Forelimb muscle (tissue), 1 donor: ENCODE measurements around the gene DNAJB4. TPM values are rescaled to one million over a fixed set of nuclear protein-coding genes. Genes with fewer than 3 reads are reported as not detected.

Experiments used
- DNase-seq: peaks from one replicate; pipeline ENCODE4 v3.0.0-alpha.2; 2013; ENCODE audit warnings: low read depth
- polyA plus RNA-seq: library from polyadenylated mRNA; unstranded; fragments of 120-200 nt; gene quantifications from one replicate; pipeline ENCODE4 v1.2.1, GENCODE V29; 2013; ENCODE audit not compliant: insufficient read length

DNAJB4 gene
- polyA plus RNA-seq, 1 donor, result 87.0 TPM

DNA sequence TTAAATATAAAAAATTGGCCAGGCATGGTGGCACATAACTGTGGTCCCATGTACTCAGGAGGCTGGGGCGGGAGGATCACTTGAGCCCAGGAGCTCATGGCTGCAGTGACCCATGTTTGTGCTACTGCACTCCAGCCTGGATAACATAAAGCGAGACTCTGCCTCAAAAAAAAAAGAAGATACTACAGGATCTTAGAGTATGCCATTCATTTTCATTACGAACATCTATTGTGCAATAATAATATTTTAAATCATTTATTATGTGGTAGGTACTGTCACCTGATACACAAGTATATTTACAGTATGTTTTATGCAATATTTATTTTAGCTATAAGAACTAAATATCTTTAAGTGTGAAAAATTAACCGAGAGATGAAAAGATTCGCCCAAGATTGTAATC, 31.7 kb downstream of the DNAJB4 start:
- no peak for DNase-seq

DNA sequence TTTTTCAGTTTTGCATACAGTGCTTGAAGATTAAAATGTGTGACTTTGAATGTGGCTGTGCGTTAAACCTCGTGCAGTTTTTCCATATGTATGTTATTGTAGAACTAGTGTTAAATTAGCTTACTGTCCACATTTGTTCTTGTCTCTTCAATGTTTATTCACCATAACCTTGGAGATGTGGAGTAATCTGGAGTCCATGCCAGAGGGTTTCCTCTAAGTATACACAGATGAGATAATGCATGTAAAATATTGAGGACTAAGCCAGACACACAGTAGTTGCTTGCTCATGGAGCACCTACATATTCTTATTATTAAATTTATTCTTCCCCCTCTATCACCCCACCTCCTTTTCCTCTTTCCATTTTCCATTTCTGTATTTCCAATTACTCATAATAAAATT, 33.3 kb downstream of the DNAJB4 start:
- no peak for DNase-seq

DNA sequence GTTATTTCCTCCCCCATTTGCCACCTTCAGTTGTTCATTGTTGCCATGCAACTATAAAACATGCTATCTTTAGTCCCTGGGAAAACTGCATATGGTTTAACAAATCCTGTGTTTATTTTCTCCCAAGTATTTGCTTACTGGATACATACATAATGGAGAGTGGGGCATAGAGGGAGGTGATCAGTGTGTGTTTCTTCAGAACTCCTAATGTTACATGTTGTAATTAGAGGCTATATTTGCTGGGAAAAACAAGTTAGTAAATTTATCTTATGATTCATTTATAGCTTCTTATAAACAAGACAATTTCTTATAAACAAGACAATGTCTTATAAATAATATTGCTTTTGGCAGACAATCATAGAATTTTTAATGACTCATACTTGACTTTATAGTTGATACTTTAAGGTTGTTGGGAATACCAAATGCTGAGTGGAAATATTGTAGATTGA, 33.8 kb downstream of the DNAJB4 start:
- no peak for DNase-seq

DNA sequence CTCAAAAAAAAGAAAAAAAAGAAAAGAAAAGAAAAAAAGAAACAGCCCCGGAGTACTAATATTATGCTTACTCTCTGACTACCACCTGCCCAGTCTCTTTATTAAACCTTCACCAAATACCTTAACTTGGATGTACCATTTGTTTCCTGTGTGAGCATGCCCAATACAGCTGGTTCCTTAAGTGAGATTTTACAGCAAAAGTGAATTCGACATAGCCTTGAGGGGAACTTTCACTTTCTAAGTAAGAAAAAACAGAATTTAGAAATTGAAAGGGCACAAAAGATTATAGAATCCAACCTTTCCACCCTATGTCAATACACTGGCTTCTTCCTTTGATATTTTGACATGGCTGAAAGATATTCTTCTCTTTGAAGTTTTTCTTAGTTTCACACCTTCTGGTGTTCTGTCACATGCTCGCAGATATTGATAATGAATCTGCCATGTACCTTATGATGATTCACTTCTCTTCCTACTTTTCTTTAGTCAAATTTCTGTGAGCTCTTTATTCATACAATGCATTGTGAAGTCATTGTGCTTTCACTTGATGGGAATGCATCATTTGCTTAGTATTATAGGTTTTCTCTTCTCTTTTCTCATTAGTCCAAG, 35.8 kb downstream of the DNAJB4 start:
- DNase-seq, result no peak

DNA sequence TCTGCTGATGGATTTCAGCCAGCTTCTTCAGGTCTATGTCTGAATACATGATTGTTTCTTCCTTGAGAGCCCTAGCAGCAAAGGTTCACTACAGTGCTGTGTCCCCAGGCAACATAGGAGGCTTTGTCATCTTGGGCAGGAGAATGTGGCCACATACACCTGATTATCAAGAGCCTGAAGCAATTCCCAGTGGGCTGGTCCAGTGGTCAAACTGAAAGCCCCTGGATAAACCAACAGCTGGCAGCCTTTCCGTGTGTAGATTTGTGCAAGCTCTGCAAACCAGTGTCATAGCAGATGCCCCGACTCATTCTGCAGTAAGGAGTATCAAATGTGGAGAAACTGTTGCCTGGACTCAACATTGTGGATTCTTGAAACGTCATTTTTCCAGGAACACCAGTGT, 38.7 kb downstream of the DNAJB4 start:
- DNase-seq, result no peak

DNA sequence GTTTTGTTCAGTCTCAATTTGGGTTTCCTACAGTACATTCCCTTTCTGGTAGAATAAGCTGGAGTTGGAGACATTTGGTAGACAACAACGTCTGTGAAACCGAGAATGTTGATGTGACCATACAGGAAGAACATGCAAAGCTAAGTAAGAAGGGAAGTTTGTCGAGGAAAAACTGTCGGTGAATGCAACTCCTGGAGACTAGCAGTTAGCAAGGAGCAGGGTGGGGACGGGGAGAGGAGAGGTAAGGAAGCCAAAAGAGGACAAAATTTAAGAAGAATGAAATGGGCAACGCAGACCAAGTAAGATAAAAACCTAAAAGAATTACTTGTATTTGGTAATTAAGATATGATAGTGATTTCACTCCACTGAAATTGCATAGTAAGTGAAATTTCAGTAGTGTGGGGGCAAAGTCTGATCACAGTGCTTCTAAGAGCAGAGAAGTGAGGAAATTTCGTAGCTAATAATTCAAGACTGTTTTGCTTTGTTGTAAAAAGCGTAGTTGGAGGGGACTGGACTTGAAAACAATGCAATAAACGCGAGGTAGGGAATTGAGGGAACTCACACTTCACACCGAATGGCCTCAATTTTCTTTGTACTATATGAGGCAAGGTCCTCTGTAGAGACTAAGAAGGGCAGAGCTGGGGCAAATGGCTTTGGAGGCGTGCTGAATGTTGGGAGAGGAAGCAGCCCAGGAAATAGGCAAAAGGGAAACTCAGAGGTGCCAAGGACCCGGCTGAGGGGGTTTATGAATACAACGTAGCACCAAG, 40.2 kb downstream of the DNAJB4 start:
- DNase-seq, result no peak

DNA sequence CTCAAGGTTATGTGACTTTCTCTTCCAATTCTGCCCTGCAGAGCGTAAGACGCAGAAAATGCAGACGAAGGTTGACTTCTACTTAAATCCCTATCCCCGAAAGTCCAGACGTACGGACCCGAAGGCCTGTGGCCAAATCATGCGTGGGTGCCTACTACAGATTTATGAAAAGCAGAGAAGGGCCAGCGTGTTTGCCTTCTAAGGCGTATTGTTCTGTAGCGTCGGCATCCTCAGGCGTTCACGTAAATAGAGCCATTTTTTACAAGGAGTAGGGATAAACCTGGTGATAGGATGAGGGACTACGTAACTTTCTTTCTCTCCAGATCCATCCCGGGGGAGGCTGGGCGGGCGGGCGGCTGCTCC, 40.8 kb downstream of the DNAJB4 start:
- DNase-seq, result no peak

DNA sequence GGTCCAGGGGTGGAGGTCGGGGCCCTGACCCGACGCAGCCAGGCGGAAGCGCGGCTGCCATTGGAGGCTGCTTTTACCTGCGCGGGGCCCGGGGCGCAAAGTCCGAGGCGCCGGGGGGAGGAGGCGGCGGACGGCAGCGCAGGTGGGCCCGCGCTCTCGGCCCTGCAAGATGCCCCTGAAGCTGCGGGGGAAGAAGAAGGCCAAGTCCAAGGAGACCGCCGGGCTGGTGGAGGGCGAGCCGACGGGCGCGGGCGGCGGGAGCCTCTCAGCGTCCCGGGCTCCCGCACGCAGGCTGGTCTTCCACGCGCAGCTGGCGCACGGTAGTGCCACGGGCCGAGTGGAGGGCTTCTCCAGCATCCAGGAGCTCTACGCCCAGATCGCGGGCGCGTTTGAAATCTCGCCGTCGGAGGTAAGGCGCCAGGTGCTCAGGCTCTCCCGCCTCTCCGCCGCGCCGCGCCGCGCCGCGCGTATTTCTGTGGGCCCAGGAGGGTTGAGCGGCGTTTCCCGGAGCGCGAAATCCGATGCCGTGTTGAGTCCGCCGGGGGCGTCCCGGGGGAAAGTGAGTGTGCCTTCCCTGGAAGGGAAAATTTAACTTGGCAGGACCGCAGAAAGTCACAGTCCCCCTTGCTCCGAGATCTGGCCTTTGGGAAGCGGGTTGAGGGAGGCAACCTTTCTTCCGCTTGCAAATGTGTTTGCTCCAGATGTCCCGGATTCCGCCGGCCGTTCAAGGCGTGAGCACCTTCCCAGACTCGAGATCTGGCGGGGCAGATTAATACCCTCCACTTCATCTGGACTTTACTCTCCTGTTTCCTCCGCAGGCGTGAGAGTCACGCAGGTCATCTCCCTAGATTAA, 41.4 kb downstream of the DNAJB4 start, which contains the start of gene GIPC2:
Gene GIPC2, plus strand, starts transcription at position 41 of the 853 bp plus-strand sequence. Its CDS starts 129 bp downstream, at position 170.
- no peak for DNase-seq

DNA sequence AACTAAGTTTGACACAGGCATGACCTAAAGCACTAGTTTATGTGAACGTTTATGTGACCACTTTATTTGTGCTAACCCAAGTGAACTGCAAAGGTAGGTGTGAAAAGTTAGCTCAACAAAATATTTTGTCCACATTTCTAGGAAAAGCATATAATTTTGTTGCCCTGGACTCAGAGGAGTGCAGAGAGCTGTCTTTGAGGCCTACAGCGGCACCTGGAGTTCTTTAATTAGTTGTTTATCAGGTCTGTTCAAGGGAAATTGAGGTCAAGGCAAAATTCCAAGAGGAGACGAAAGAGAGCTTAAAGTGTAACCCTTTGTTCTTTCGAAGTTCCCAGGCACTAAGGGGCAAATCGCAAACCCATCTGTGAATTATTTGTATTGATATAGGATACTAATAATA, 42.4 kb downstream of the DNAJB4 start:
- DNase-seq, result no peak

DNA sequence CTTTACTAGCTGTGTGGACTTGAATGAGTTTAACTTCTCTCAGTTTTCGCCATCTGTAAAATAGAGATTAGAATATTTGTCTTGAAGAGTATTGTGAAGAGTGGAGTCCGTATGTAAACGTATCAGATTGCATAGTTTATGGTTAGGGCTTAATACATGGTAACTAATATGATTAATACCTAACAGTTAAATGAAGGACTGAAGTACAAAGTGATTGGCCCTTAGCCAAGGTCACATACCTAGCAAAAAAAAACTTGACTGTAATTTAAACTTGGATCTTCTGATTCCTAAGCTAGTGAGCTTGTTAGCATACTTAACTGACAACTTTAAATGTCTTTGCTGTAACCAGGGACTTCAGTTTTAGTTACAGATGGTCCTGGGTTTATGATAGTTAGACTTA, 42.9 kb downstream of the DNAJB4 start:
- no peak for DNase-seq

DNA sequence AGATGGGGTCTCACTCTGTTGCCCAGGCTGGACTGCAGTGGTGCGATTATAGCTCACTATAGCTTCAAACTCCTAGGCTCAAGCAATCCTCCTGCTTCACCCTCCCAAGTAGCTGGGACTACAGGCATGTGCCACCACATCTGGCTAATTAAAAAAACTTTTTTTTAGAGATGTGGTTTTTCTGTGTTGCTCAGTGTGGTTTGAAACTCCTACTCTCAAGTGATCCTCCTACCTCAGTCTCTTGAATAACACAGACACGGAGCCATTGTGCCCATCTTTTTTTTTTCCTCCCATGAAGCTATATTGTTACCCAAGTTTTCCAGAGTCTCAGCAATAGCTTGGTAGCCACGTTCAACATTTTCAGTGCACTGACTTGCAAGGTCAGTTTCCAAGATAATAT, 43.7 kb downstream of the DNAJB4 start:
- DNase-seq, result no peak

DNA sequence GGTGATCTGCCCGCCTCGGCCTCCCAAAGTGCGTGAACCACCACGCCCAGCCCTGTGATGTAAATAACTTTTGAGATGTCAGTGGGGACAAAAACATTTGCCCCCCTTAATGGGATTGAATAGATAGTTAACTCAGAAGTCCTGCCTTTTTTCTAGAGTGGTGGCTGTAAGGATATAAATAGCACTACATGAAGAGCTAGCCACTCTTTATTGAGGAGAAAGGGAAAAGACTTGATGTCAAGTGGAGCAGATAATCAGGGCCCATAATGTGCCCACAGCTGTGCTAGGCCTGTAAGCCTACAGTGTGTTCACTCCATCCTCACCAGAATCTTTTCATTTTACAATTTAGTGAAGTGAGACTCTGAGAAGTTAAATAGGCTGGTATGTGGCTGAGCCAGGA, 44.7 kb downstream of the DNAJB4 start:
- DNase-seq, result no peak

DNA sequence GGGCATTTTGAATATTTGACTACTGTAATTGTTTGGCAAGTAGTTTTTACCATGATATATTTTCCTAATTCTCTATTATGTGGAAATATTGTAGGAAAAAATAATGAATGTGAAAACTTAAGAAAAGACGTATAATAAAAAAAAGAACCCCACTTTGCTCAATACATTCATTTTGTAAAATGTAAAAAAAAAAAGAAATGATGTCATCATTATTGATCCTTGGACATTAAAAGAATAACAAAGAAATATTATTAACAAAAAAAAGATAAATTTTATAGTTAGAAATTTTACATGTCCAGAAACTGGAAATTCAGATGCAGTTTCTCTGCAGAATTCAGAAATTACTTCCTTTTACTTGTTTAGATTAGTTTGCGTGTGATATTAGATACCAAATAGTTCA, 46.3 kb downstream of the DNAJB4 start:
- DNase-seq, result no peak

DNA sequence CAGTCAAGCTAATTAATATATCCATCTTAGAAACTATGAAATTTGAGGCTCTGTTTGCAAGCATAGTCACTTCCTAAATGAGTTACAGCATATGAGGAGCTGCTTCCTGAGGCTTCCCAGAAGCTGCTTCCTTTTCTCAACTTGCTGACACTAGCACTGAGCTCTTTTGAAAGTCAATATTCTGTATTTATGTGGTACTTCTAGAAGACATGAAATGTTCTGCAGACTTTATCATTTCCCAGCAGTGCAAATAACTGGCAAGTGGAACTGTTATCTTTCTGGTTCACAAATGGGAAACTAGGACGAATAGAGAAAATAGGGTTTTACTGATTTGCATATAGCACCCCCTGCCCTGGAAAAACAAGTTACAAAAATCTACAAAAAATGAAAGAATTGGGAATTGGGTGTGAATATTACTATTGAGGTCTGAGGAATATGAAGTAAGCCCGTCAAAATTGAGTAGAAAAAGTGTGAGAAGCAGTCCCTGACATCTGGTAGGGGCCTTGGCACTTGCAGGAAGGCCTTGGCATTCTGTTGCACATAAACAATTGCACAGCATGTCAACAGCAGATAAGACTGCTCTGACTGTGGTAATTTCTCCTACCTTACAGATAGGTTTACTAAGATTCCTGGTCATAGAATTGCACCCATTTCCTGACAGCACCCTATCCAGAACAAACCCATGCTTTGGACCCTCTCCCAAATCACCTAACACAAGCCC, 48.1 kb downstream of the DNAJB4 start:
- DNase-seq, result no peak

DNA sequence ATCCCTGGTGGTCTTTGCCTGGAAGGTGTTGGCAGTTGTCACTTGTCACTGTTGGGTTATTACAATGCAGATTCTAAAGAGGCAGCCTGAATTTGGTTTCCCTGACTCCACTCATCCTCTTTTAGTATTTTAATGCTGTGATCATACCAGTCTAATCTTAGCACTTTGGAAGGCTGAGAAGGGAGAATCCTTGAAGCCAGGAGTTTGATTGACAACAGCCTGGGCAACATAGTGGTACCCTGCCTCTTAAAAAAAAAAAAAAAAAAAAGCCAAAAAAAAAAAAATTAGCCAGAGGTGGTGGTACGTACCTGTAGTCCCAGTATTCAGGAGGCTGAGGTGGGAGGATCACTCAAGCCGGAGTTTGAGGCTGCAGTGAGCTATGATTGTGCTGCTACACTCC, 48.8 kb downstream of the DNAJB4 start:
- DNase-seq, result no peak

DNA sequence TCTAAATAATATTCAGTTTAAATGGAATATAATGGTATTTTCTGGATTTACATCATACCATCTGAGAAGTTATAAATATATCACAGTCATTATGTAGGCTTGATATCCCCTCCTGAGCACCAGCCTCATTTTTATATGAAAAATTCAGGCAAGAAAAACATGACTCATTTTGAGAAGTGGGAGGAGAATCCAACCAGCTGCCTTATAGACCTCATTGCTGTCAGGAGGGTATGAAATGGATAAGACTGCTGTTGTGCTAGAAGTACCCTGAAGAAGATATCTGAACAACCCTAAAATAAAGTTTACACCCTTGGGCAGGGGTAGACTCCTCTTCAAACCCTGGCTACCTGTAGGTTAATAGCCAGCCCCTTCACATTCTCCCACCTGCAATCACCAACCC, 49.8 kb downstream of the DNAJB4 start:
- no peak for DNase-seq

DNA sequence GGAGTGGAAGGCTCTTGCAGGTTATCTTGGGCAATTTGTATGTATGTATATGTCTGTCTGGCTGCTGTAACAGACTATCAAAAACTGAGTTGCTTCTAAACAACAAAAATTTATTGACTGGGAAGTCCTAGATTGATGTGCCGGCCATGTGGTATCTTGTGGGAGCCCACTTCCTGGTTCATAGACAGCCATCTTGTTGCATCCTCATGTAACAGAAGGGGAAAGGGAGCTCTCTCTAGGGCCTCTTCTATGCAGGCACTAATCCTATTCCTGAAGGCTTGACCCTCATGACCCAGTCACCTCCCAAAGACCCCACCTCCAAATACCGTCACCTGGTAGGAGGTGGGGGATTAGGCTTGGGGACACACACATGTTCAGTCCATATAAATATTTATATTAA, 50.2 kb downstream of the DNAJB4 start:
- DNase-seq, result no peak

DNA sequence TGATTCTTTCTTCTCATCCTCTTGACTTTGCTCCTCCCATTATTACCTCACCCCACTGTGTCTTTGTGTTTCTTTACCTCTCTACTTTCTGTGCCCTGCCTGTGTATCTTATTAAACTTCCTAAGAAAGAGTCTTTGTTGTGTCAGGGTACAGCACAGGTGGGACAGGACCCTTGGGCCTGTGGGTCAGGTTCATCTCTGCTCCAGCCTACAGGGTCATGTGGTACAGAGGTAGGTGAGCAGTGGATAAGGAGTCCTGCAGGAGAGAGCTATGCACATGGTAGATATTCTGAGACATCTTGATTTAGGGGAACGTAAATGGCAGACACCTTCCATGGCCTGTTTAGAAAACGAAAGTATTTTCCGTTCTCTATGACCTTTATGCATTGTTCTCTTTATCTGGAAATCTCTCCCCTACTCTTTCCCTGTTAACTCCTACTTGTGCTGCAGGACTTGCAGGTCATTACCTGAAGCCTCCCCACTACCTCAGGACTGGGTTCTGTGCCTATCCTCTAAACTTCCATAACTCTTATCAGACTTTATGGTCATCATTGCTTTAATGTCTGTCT, 50.9 kb downstream of the DNAJB4 start:
- no peak for DNase-seq

DNA sequence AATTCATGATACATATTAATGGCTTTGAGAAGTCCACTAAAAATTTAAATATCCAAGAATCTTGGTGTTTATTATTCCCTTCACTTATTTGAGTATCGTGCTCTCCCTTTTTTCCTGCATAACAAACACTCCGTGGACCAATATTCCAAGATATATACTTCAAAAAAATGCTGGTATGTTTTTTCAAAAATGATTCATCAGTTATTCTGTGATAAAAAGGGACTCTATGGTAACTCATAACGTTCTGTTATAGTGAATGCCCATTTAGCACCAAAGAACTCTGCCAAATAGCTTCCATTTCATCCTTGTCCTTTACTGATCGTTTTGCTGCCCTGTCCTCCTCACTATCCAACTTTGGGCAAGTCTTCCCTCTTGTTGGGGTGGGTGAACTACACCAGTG, 53.9 kb downstream of the DNAJB4 start:
- no peak for DNase-seq

DNA sequence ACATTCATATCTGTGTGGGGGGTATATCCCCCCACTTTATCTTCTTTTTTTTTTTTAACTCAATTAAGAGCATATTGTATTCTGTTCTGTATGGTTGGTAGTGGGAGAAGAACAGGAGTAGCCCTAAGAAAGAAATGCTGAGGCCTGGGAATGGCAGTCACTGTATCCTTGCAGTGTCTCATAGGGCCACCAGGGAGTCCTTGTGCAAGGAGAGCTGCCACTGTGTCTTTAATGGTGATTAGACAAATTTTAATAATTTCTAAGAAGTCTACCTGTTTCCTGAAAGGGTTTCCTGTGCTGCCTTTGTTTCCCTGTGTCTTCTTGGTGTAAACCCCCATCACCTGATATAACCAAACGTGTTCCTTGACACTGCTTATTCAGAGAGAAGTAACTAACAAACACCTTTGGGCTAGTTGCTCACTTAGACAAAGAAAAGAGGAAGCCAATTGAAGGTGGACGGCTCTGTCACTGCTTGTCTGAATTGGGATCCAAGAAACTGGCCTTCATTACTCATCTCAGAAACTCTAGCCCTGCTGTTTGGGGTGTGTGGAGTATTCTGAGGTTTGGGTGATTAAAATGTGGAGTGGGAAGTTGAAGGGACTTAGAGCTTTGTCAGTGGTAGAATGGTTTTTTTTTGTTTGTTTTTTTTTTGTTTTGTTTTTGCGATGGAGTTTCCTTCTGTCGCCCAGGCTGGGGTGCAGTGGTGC, 56.3 kb downstream of the DNAJB4 start:
- no peak for DNase-seq
